HG02571 (cell line): Measurements from ENCODE around the gene PRXL2A.
"Not testable (repeated sequence)": the region's sequence is repeated elsewhere in the genome, so short reads cannot be mapped to it uniquely, and the experiment has no call there.

Source experiments
- ATAC-seq: cut with Tn5 transposase; IDR thresholded peaks from one replicate; pipeline ENCODE4 v1.9.1; 2021; ENCODE audit warnings: mild to moderate bottlenecking, moderate library complexity; ENCODE audit not compliant: unreplicated experiment

The PRXL2A gene

GRCh38 chr10:80410578-80411145, 2.3 kb downstream of the PRXL2A start:
- ATAC-seq = no peak

GRCh38 chr10:80411267-80411668, 2.9 kb downstream of the PRXL2A start:
- ATAC-seq = no peak

GRCh38 chr10:80411681-80412220, 3.4 kb downstream of the PRXL2A start:
- no peak for ATAC-seq

DNA sequence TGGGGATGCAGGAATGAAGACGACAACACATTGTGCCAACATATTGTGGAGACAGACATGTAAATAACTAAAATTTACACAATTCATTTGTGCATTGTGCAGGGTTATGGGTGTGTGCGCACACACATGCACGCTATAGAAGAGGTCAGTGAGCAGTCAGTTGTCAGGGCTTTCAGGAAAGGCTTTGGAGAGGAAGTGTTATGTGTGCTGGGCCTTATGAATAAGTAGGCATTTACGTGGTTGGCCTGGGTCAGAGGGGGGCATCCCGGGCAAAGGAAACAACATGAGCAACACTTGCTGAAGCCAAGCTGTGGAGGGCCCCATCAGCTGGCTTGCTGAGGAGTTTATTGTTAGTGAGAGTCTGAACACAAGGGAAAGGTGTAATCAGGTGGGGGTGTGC, 4.1 kb downstream of the PRXL2A start:
- no peak for ATAC-seq

DNA sequence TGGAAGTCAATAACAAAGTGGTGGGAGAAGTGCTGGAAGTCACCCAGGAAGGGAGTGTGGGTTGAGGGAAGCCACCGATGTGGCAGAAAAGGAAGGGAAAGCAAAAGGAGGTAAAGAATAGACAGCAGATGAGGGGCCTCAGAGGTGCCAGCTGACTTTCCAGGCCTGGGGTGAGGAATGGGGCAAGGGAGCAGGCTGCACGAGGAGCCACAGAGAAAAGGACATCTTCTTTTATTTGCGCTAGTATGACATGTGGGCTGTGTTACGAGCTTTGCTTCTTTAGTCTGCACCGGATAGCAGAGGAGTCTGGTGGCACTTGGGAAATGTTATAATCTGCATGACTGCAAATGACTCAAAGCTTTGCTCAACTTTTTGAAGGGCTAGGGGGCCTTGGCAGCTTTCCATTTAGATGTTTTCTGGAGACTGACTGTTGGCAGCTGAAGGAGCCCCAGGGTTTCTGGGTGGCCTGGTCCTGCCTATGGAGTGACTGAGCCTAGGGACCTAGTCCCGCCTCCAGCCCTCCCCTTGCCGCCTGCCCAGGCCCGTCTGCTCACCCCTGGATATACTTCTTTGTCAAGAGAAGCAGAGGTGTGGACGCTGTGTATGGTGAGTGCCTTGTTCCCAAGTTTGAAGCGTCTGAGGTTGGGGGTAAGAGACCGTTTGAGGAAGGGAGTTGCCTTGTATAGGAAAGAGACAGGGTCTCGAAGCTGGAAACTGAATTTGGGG, 5.1 kb downstream of the PRXL2A start:
- ATAC-seq = no peak

GRCh38 chr10:80414142-80414895, 6.0 kb downstream of the PRXL2A start:
- ATAC-seq = no peak

DNA sequence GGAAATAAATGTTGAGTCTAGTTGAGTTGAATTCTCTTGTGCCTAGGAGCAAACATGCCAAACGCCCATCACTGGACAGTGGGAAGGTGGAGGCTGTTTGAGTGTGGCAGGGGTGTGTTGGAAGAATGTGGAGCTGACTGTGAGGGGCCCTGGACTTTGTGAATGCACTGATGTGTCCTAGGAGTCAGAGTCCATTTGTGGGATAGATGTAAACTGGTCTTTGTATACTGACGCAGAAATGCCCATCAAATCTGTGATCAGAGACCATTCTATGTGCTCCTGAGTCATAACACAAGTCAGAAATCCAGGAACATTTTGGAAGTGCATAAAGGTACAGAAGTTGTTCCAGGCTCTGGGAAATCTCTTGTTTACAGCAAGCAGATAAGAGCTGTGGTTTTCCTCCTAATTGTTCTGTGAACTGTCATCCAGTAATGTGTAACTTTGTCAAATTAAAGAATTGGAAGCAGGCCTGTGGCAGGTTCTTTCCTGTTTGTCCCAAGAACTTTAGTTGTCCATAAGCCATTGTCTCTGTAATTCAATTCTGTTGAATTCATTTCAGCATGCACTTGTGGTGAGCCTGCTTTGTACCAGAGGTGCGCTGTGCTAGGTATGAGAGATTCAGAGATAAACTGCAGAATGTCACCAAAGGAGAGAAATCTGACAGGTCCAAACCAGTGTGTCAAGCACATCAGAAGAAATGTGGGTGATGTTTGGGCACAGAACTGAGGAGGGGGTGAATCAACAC, 7.6 kb downstream of the PRXL2A start:
- no peak for ATAC-seq

DNA sequence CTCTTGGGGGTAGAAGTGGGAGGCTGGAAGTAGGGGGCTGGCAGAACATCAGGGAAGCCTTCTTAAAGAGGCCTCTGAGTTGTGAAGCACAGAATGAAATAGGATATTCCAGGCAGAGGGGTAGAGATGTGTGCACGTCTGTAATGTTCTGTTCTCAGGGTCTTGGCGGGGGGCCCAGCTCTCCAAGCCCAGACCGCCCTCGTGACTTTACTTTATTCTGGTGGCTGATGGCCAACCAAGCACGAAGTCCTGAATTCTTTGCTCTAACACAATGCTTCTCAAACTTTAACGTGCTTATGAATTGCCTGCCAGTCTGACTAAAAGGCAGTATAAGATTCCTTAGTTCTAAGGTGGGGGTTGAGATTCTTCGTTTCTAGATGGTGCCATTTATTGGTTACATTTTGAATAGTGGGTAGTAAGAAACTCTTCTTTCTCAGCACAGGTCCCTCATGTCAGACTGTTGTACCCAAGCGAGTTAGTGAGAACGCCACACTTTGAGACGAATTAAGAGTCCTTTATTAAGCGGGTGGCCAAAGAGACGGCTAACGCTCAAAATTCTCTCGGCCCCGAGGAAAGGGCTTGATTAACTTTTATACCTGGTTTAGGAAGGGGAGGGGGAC, 8.2 kb downstream of the PRXL2A start:
- no peak for ATAC-seq

DNA sequence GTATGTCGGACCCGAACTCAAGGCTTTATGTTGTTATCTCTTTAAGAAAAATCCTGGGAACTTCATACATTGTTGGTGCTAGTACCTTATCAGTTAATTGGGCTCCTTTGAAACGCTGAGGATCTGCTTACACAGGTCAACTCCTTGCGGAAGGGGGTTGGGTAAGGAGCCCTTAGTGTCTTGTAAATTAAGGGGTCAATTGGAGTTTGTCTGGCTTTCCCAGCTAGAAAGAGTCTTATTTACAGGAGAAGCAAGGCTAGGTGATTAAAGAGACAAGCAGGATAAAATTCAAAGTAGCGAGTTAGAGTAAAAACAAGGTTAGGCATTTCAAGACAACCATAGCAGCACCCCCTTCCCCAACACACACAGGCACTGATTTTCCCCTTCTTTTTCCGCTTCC, 8.9 kb downstream of the PRXL2A start:
- not testable (repeated sequence) for ATAC-seq

DNA sequence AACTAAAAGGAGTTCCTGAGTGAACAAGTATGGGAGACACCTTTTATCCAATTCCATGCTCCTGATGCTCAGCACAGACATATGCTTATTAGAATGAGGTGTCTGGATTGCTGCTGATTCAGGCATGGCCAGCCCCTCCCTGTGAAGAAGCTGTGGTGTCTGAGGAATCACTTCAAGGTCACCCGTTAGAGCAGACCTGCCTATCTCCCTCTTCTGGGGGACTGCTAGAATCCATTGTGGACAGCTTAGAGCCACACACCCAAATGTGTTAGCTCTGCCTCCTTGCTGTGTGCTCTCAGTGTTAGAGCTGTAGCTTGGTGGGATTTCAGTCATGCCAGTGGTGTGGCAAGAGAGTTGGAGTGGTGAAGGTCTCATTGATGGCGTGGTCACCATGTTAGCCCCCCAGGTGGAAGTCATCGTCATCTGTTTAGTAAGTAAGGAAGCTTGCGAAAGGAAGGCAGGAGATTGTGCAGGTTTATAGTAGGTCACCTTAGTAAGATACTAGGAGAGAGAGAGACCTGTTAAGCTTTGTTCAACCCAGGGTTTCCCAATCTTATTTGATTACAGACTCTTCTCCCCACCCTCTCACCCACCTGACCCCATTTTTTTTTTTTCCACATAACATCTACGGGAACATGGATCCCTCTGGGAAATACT, 12.8 kb downstream of the PRXL2A start:
- ATAC-seq = peak; percentile 10

DNA sequence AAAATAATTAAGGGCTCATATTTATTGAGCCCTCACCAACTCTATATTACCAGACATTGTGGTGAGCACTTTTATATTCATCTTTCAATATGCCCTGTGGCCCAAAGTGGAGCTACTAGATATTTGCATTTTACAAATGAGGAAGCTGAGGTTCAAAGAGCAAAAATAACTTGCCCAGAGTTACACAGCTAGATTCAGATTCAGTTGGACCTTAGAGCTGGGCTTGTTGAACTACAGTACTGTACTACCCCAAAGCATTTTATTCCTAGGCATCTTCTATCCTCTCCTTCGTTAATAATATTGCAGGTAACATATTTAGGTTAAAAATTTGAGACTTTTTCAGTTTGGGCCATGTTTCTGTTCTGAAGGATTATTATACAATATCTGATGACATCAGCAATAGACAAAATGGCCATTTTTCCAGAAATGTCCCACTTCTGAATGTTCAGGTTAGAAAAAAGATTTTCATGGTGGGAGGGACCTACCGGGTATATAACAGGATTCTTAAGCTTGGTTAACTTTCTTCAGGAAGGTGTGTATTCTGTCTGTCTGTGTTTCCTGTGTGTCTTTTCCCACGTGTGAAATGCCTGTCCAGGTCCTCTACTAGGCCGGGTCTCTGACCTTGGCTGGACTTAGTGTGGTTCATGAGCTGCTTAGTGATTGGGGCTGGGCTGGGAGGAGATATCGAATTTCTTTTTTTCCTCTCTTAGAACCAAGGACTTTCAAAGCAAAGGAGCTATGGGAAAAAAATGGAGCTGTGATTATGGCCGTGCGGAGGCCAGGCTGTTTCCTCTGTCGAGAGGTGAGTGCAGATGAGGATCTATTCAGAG, 13.6 kb downstream of the PRXL2A start:
- ATAC-seq = peak; percentile 89

GRCh38 chr10:80425901-80426300, 17.6 kb downstream of the PRXL2A start:
- no peak for ATAC-seq

DNA sequence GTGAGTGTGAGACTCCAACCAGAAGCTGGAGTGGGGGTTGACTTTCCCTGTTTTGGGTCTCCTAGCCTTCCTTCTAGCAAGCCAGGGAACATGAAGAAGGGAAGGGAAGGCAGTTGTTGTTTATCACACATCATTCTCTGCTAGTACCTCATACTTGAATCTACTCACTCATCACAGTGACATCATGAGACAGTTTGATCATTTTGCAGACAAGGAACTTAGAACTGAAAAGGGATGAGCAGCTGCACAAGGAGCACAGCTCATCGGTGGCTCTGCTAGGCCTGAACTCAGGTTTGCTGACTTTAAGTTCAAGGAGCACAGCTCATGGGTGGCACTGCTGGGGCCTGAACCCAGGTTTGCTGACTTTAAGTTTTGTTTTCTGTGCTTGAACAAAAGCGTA, 19.2 kb downstream of the PRXL2A start:
- no peak for ATAC-seq

DNA sequence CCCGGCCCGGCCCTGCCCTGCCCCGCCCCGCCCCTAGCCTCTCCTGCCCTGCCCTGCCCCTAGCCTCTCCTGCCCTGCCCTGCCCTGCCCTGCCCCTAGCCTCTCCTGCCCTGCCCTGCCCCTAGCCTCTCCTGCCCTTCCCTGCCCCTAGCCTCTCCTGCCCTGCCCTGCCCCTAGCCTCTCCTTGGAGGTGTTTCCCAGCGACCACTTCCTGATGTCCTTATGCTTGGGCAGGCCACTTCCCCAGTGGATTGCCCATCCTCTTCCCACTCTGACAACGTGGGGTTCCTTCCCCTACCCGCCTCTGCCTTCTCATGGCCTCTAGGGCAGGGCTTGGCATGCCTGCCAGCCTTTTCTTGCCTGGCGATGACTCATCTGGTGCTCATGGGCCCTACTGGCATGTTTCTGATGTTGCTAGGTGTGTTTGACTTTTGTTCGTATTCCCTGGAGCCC, 21.2 kb downstream of the PRXL2A start:
- ATAC-seq = no peak

- no peak for ATAC-seq
Measured at GRCh38 chr10:80433134-80433533, 24.8 kb downstream of the PRXL2A start.

GRCh38 chr10:80436446-80437098, 28.2 kb downstream of the PRXL2A start:
- no peak for ATAC-seq

DNA sequence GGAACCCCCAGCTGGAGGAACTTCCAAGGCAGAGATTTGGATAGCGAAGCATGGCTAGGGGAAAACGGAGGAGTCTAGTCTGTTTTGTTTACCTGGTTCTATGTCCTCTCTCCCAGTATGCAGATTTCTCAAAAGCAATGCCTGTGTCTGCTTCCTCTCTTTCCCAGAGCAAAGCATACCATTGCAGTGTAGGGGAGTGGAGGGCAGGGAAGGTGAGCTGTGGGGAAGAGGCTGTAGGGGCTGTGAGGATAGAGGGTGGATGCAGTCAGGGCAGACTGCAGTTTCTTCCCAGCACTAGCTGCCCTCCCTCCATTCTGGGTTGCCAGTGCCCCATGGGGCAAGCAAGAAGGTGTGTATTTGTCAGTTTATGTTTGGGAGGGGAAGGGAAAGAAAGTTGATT, 28.9 kb downstream of the PRXL2A start:
- ATAC-seq = no peak

GRCh38 chr10:80441831-80442230, 33.5 kb downstream of the PRXL2A start:
- no peak for ATAC-seq

DNA sequence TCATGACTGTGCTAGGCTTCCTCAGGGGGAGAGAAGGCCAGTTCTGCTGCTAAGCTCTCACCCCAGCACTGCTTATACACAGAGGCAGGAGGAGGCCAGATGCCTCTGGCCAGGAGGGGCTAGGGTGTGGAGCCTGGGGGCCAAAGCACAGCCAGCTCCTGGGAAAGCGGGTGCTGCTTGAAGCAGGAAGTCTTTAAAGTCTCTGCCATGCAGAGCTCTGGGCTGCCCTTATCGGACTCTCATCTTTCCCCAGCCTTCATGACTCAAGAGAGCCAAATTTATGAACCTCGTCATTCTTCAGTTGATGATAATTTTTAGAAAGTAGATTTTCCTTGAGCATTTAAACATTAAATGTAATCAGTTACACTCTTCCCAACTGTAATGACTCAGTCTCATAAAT, 34.5 kb downstream of the PRXL2A start:
- ATAC-seq = no peak
